ENCODE measurements around the gene MISP. TPM values are rescaled to one million over a fixed set of nuclear protein-coding genes. Genes with fewer than 3 reads are reported as not detected.

The MISP gene
- total RNA-seq, 1 donor from 2014 or later: not detected

GRCh38 chr19:711254-711653 lies 39.7 kb upstream of the MISP start:
- peak overlapping the region; percentile 60 for H3K27ac Mint-ChIP-seq
- Histone ChIP-seq H2AFZ (replicated peaks) (no peak overlapping the region), H3K9ac (no peak overlapping the region)

GRCh38 chr19:715347-715746 lies 35.6 kb upstream of the MISP start:
- TF ChIP-seq EZH2phosphoT487 (IDR thresholded peaks at IDR 0.05) (no peak), EZH2 (IDR thresholded peaks at IDR 0.05) (no peak), CTCF (IDR thresholded peaks at IDR 0.05) (no peak)
- no peaks in the 10 kb centered on the region for H3K9me3 ChIP-seq (ENCODE audit: low read depth)
- Mint-ChIP-seq H3K4me1 (peaks cover 39% of the 10 kb centered on the region), H3K27ac (no peak overlapping the region), H3K36me3 (peaks cover 5% of the 10 kb centered on the region), H3K9me3 (peaks cover 9% of the 10 kb centered on the region), H3K27me3 (ENCODE audit: insufficient read depth, low read depth) (peaks cover 6% of the 10 kb centered on the region), H3K4me3 (no peak overlapping the region)
- no peak overlapping the region for H3K4me2 ChIP-seq
- no peak overlapping the region for H3K9ac ChIP-seq
- H3K27ac ChIP-seq: no peak overlapping the region
- H3K27me3 ChIP-seq: no peaks in the 10 kb centered on the region
- H3K4me1 ChIP-seq: peaks cover 15% of the 10 kb centered on the region
- H2AFZ ChIP-seq (replicated peaks): no peak overlapping the region
- H3K36me3 ChIP-seq: no peaks in the 10 kb centered on the region
- H4K20me1 ChIP-seq (ENCODE audit: low read depth): peaks cover 55% of the 10 kb centered on the region
- DNase-seq (ENCODE audit: low spot score): no peak
- no peak overlapping the region for H3K4me3 ChIP-seq
- H3F3A ChIP-seq (ENCODE audit: low read depth): peaks cover 17% of the 10 kb centered on the region
- H3K79me2 ChIP-seq (ENCODE audit: low read depth): peaks cover 13% of the 10 kb centered on the region

More at GRCh38 chr19:711254-711653, 39.7 kb upstream of the MISP start:
- peak overlapping the region; percentile 82 for H3K4me3 Mint-ChIP-seq
- Histone ChIP-seq H3K4me1 (peaks cover 17% of the 10 kb centered on the region), H3K4me2 (no peak overlapping the region), H3F3A (ENCODE audit: low read depth) (peaks cover 32% of the 10 kb centered on the region), H3K4me3 (no peak overlapping the region), H3K27me3 (no peaks in the 10 kb centered on the region), H3K9me3 (ENCODE audit: low read depth) (no peaks in the 10 kb centered on the region), H3K36me3 (no peaks in the 10 kb centered on the region), H3K27ac (no peak overlapping the region), H3K79me2 (ENCODE audit: low read depth) (peaks cover 23% of the 10 kb centered on the region), H4K20me1 (ENCODE audit: low read depth) (peaks cover 28% of the 10 kb centered on the region)
- peaks cover 12% of the 10 kb centered on the region for H3K27me3 Mint-ChIP-seq (ENCODE audit: insufficient read depth, low read depth)
- H3K9me3 Mint-ChIP-seq: peaks cover 12% of the 10 kb centered on the region
- TF ChIP-seq EZH2phosphoT487 (IDR thresholded peaks at IDR 0.05) (no peak), EZH2 (IDR thresholded peaks at IDR 0.05) (no peak), CTCF (IDR thresholded peaks at IDR 0.05) (no peak)
- peaks cover 7% of the 10 kb centered on the region for H3K36me3 Mint-ChIP-seq
- H3K4me1 Mint-ChIP-seq: peaks cover 29% of the 10 kb centered on the region
- no peak for DNase-seq (ENCODE audit: low spot score)

DNA sequence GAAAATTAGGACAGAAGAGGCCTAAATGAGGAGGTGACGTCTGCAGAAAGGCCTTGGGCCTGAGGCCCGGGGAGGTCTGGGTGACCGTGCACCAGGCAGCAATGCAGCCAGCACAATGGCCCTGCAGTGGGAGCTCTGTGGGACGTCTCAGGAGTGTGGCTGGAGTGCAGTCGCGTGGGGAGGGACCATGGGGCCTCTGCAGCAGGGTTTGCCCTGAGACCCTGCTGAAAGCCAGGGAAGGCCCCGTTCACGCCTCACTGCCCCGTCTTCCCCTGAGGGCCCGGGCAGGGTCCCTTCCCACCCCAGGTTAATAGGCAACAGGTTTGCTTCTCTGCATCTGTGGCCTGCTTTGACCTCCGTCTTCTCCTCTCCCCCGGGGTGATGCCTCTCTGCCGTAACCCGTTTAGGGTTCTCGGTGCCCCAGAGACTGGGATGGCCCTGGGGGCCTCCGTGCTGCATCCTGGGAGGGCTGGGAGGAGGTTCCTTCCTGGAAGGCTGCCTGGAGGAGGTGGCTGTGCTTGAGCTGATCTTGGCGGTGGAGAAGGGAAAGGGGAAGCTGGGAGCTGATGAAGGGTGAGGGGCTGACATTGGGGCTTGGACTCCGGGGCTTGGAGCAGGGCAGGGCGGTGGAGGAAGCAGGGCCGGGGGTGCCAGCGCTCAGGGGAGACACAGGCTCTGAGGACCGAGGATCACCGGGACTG lies 32.5 kb upstream of the MISP start:
- Histone ChIP-seq H2AFZ (replicated peaks) (no peak overlapping the region), H3K4me2 (no peak overlapping the region), H3F3A (ENCODE audit: low read depth) (peaks cover 2% of the 10 kb centered on the region), H3K4me3 (no peak overlapping the region), H3K36me3 (no peaks in the 10 kb centered on the region), H4K20me1 (ENCODE audit: low read depth) (peaks cover 58% of the 10 kb centered on the region), H3K9ac (no peak overlapping the region), H3K27ac (no peak overlapping the region), H3K79me2 (ENCODE audit: low read depth) (peaks cover 6% of the 10 kb centered on the region), H3K27me3 (no peaks in the 10 kb centered on the region), H3K9me3 (ENCODE audit: low read depth) (no peaks in the 10 kb centered on the region), H3K4me1 (peaks cover 5% of the 10 kb centered on the region)
- no peak for DNase-seq (ENCODE audit: low spot score)
- peaks cover 9% of the 10 kb centered on the region for H3K9me3 Mint-ChIP-seq
- peak overlapping the region; percentile 33 for H3K27ac Mint-ChIP-seq
- peaks cover 3% of the 10 kb centered on the region for H3K27me3 Mint-ChIP-seq (ENCODE audit: insufficient read depth, low read depth)
- no peak for TF ChIP-seq EZH2phosphoT487 (IDR thresholded peaks at IDR 0.05)
- TF ChIP-seq CTCF (IDR thresholded peaks at IDR 0.05): no peak
- no peak for TF ChIP-seq EZH2 (IDR thresholded peaks at IDR 0.05)
- H3K4me1 Mint-ChIP-seq: peaks cover 22% of the 10 kb centered on the region
- H3K4me3 Mint-ChIP-seq: peak overlapping the region; percentile 53
- H3K36me3 Mint-ChIP-seq: peaks cover 5% of the 10 kb centered on the region

All from neural progenitor cell (in vitro differentiated cells).